HepG2 (cell line): ENCODE measurements around the gene ZFP64. TPM values are rescaled to one million over a fixed set of nuclear protein-coding genes. Genes with fewer than 3 reads are reported as not detected.

Experiments used
- ARNTL ChIP-seq: sonication (generic); formaldehyde crosslinking; IDR thresholded peaks from 2 replicates; pipeline ENCODE4 v1.4.0; 2020; ENCODE audit warnings: mild to moderate bottlenecking, missing genetic modification reagents
- CREBL2 ChIP-seq: sonication (generic); formaldehyde crosslinking; IDR thresholded peaks from 2 replicates; pipeline ENCODE4 v1.8.1; 2023; ENCODE audit warnings: missing genetic modification reagents, mild to moderate bottlenecking, borderline replicate concordance
- E2F1 ChIP-seq: sonication (generic); formaldehyde crosslinking; IDR thresholded peaks from 2 replicates; pipeline ENCODE4 v1.5.0; 2020; ENCODE audit warnings: missing genetic modification reagents
- EHMT2 ChIP-seq: fragments of 200-600 bp; sonication (generic); IDR thresholded peaks from 2 replicates; pipeline ENCODE4 v1.7.0; 2017; ENCODE audit warnings: antibody characterized with exemption, low read depth, low read length, borderline replicate concordance
- FLYWCH1 ChIP-seq: sonication (generic); formaldehyde crosslinking; IDR thresholded peaks from 2 replicates; pipeline ENCODE4 v1.8.1; 2023; ENCODE audit warnings: mild to moderate bottlenecking, missing genetic modification reagents
- FOXA3 ChIP-seq: IDR thresholded peaks from 2 replicates; pipeline ENCODE4 v1.6.1; 2016; ENCODE audit warnings: missing genetic modification reagents, missing compliant biosample characterization
- HDAC2 ChIP-seq: sonication (generic); formaldehyde crosslinking; IDR thresholded peaks from 2 replicates; pipeline ENCODE4 v1.4.0; 2020; ENCODE audit warnings: missing genetic modification reagents
- HNF4A ChIP-seq: sonication (generic); formaldehyde crosslinking; IDR thresholded peaks from 2 replicates; pipeline ENCODE4 v1.4.0; 2020; ENCODE audit warnings: missing genetic modification reagents
- IRF2 ChIP-seq: IDR thresholded peaks from 2 replicates; pipeline ENCODE4 v1.6.1; 2018; ENCODE audit warnings: missing genetic modification reagents, missing compliant biosample characterization
- ISL2 ChIP-seq: sonication (generic); formaldehyde crosslinking; IDR thresholded peaks from 2 replicates; pipeline ENCODE4 v1.5.0; 2020; ENCODE audit warnings: missing genetic modification reagents
- MTF2 ChIP-seq: sonication (generic); formaldehyde crosslinking; IDR thresholded peaks from 2 replicates; pipeline ENCODE4 v1.5.0; 2020; ENCODE audit warnings: missing genetic modification reagents, borderline replicate concordance
- NFAT5 ChIP-seq: sonication (generic); formaldehyde crosslinking; IDR thresholded peaks from 2 replicates; pipeline ENCODE4 v1.4.0; 2020; ENCODE audit warnings: missing genetic modification reagents
- REXO4 ChIP-seq: sonication (generic); formaldehyde crosslinking; IDR thresholded peaks from 2 replicates; pipeline ENCODE4 v1.8.0; 2022; ENCODE audit warnings: missing genetic modification reagents, mild to moderate bottlenecking, borderline replicate concordance
- SAFB2 ChIP-seq: sonication (generic); formaldehyde crosslinking; IDR thresholded peaks from 2 replicates; pipeline ENCODE4 v1.5.1; 2020; ENCODE audit warnings: missing genetic modification reagents, low read depth, mild to moderate bottlenecking, borderline replicate concordance
- TEAD3 ChIP-seq: optimal IDR thresholded peaks from 2 replicates; pipeline ENCODE3; 2016; ENCODE audit warnings: borderline replicate concordance
- TP53 ChIP-seq: sonication (generic); formaldehyde crosslinking; conservative IDR thresholded peaks from 2 replicates; pipeline ENCODE4 v1.4.0; 2020; ENCODE audit warnings: missing genetic modification reagents
- U2AF1 ChIP-seq: fragments of 200-400 bp; formaldehyde crosslinking; optimal IDR thresholded peaks from 2 replicates; pipeline ENCODE3; 2017; ENCODE audit warnings: mild to moderate bottlenecking, low read depth, low read length
- ZNF160 ChIP-seq: sonication (generic); formaldehyde crosslinking; IDR thresholded peaks from 2 replicates; pipeline ENCODE4 v1.8.0; 2022; ENCODE audit warnings: mild to moderate bottlenecking, inconsistent platforms, missing genetic modification reagents
- ZNF768 ChIP-seq: sonication (generic); formaldehyde crosslinking; IDR thresholded peaks from 2 replicates; pipeline ENCODE4 v1.4.0; 2020; ENCODE audit warnings: missing genetic modification reagents
- polyA plus RNA-seq, 8 experiments: library from polyadenylated mRNA; depleted of rRNA in 3 of 8; stranded (reverse) in 7 of 8; unstranded in 1 of 8; fragments of >200 nt; fragmentation: Illumina TruSeq in 4 of 8; extraction: Trizol in 4 of 8; gene quantifications; 2 replicates each; pipeline versions ENCODE4 v1.2.1 to v1.2.3, GENCODE V29; 2011 to 2016; ENCODE audit warnings: low read depth in 4 of 8, missing spikeins in 1 of 8, mixed read lengths in 1 of 8; ENCODE audit not compliant: insufficient read depth in 1 of 8
- total RNA-seq, 5 experiments: library from RNA; depleted of rRNA; stranded (reverse); fragments of >200 nt; fragmentation: Illumina TruSeq; extraction: Trizol; gene quantifications; 2 replicates each; pipeline ENCODE4 v1.2.3, GENCODE V29; 2016; ENCODE audit warnings: low read depth in 1 of 5

ZFP64 gene
- total and polyA plus RNA-seq, 2 of the 13 experiments (the other 11 are each of a cell fraction or from before 2014, with no cell fraction given) = 12.0 to 24.3 TPM

- TF ChIP-seq ZNF160 (CRISPR knock-in tag) (0 out of 2 replicates have a peak, but pooled peaks have one; percentile 44), IRF2 (CRISPR knock-in tag) (peak; percentile 62), HNF4A (CRISPR knock-in tag) (no peak; the same call in 1 of the 2 replicates), ARNTL (CRISPR knock-in tag) (peak; percentile 32; the same call in 1 of the 2 replicates), CREBL2 (0 out of 2 replicates have a peak, but pooled peaks have one; percentile 23), E2F1 (no peak), NFAT5 (CRISPR knock-in tag) (no peak), U2AF1 (peak; percentile 82), FLYWCH1 (peak; percentile 92; the same call in 1 of the 2 replicates), HDAC2 (CRISPR knock-in tag) (peak; percentile 66; the same call in 1 of the 2 replicates), MTF2 (CRISPR knock-in tag) (peak; percentile 71; the same call in 1 of the 2 replicates), REXO4 (CRISPR knock-in tag) (no peak), SAFB2 (CRISPR knock-in tag) (no peak), FOXA3 (CRISPR knock-in tag) (no peak), ZNF768 (CRISPR knock-in tag) (peak; percentile 65), ISL2 (CRISPR knock-in tag) (peak; percentile 74), TEAD3 (CRISPR knock-in tag) (peak; percentile 20), EHMT2 (no peak), TP53 (CRISPR knock-in tag) (0 out of 2 replicates have a peak, but pooled peaks have one; percentile 29)
Observed at GRCh38 chr20:52191132-52191915, at the start of gene ZFP64 (continued).
